Activated CD4-positive, alpha-beta T cell treated with anti-CD3 and anti-CD28 coated beads for 1 hour (primary cell): Measurements from ENCODE around the gene ADGRF5.
"Not testable (repeated sequence)": the region's sequence is repeated elsewhere in the genome, so short reads cannot be mapped to it uniquely, and the experiment has no call there.

Source experiments
- DNase-seq: peaks from one replicate; pipeline ENCODE4 v3.0.0-alpha.2; 2020

ADGRF5 gene

GRCh38 chr6:46888031-46888430, 33.7 kb downstream of the ADGRF5 start:
- DNase-seq = no peak

GRCh38 chr6:46882645-46883044, 39.1 kb downstream of the ADGRF5 start:
- DNase-seq = no peak

GRCh38 chr6:46879003-46879402, 42.7 kb downstream of the ADGRF5 start:
- DNase-seq = no peak

GRCh38 chr6:46876126-46876525, 45.6 kb downstream of the ADGRF5 start:
- no peak for DNase-seq

GRCh38 chr6:46867411-46867810, 54.3 kb downstream of the ADGRF5 start:
- no peak for DNase-seq

- DNase-seq = no peak
Observed at GRCh38 chr6:46865221-46865620, 56.5 kb downstream of the ADGRF5 start.

GRCh38 chr6:46863791-46864190, 57.9 kb downstream of the ADGRF5 start:
- no peak for DNase-seq

GRCh38 chr6:46862381-46862780, 59.4 kb downstream of the ADGRF5 start:
- DNase-seq = no peak

GRCh38 chr6:46855966-46856365, 65.8 kb downstream of the ADGRF5 start:
- DNase-seq = not testable (repeated sequence)

GRCh38 chr6:46851576-46851975, 70.2 kb downstream of the ADGRF5 start:
- not testable (repeated sequence) for DNase-seq

- no peak for DNase-seq
Observed at GRCh38 chr6:46850792-46851191, 70.9 kb downstream of the ADGRF5 start.

- no peak for DNase-seq
Observed at GRCh38 chr6:46849361-46849690, 72.4 kb downstream of the ADGRF5 start.

GRCh38 chr6:46848684-46849360, 72.9 kb downstream of the ADGRF5 start:
- DNase-seq = peak; percentile 21

GRCh38 chr6:46845126-46845525, 76.6 kb downstream of the ADGRF5 start:
- no peak for DNase-seq

GRCh38 chr6:46842252-46842846, 79.4 kb downstream of the ADGRF5 start:
- DNase-seq = not testable (repeated sequence)

- no peak for DNase-seq
Observed at GRCh38 chr6:46838033-46838432, 83.7 kb downstream of the ADGRF5 start.

- DNase-seq = not testable (repeated sequence)
Observed at GRCh38 chr6:46834991-46835390, 86.7 kb downstream of the ADGRF5 start.

GRCh38 chr6:46834257-46834916, 87.4 kb downstream of the ADGRF5 start:
- not testable (repeated sequence) for DNase-seq

- DNase-seq = no peak
Observed at GRCh38 chr6:46832816-46833215, 88.9 kb downstream of the ADGRF5 start.

GRCh38 chr6:46828939-46829338, 92.8 kb downstream of the ADGRF5 start:
- DNase-seq = no peak

- DNase-seq = no peak
Observed at GRCh38 chr6:46821458-46821881, 100.3 kb downstream of the ADGRF5 start.

GRCh38 chr6:46819561-46819960, 102.2 kb downstream of the ADGRF5 start:
- DNase-seq = no peak

GRCh38 chr6:46816626-46817025, 105.1 kb downstream of the ADGRF5 start:
- DNase-seq = no peak

- DNase-seq = no peak
Observed at GRCh38 chr6:46815130-46815529, 106.6 kb downstream of the ADGRF5 start.
